ENCODE measurements around the gene GEMIN7.

The GEMIN7 gene

DNA sequence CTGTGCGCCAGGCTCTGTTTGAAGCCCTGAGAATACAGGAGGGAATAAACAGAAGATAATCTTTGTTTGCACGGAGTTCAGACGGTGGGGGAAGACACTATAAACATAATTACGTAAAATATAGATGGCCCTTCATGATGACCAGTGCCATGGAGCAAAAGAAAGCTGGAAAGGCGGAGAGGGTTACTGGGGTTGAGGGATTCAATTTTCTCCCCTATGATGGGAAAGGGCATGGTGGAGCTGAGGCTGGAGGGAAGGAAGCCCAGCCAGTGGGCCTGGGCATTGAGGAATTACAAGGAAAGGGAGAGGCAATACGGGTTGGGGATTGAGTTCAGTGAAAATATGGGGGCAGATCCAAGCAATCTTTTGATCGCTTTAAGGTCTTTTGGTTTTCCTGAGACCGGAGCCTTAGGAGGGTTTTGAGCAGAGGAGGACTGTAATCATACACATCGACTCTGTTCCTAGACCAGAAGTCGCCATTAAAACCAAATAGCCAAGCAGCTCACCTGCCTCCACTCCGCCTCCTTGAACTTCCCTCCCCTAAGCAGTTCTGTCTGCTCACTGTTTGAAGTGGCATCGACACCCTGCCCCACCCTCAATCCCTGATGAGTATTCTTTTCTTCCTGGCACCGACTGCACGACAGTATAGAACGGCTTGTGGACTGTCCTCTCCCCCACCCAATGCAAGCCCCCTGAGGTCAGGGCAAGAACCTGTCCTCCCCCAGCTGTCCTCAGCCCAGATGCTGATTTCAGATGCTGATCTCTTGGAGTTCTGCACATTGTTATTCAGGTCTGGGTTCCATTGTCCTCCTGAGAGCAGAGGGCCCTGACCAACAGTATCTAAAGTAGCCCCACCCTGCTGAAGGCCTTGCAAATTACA, 2.0 kb upstream of the GEMIN7 start:
- TF ChIP-seq, protein P1, sequence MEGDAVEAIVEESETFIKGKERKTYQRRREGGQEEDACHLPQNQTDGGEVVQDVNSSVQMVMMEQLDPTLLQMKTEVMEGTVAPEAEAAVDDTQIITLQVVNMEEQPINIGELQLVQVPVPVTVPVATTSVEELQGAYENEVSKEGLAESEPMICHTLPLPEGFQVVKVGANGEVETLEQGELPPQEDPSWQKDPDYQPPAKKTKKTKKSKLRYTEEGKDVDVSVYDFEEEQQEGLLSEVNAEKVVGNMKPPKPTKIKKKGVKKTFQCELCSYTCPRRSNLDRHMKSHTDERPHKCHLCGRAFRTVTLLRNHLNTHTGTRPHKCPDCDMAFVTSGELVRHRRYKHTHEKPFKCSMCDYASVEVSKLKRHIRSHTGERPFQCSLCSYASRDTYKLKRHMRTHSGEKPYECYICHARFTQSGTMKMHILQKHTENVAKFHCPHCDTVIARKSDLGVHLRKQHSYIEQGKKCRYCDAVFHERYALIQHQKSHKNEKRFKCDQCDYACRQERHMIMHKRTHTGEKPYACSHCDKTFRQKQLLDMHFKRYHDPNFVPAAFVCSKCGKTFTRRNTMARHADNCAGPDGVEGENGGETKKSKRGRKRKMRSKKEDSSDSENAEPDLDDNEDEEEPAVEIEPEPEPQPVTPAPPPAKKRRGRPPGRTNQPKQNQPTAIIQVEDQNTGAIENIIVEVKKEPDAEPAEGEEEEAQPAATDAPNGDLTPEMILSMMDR (IDR thresholded peaks at IDR 0.05; ENCODE audit: low read depth, low read length, missing control alignments): no peak
- peak overlapping the region; percentile 67 for H3K4me3 ChIP-seq (replicated peaks; ENCODE audit: low read depth, low read length)
- DNase-seq (ENCODE audit: extremely low read depth, low read depth): no peak

DNA sequence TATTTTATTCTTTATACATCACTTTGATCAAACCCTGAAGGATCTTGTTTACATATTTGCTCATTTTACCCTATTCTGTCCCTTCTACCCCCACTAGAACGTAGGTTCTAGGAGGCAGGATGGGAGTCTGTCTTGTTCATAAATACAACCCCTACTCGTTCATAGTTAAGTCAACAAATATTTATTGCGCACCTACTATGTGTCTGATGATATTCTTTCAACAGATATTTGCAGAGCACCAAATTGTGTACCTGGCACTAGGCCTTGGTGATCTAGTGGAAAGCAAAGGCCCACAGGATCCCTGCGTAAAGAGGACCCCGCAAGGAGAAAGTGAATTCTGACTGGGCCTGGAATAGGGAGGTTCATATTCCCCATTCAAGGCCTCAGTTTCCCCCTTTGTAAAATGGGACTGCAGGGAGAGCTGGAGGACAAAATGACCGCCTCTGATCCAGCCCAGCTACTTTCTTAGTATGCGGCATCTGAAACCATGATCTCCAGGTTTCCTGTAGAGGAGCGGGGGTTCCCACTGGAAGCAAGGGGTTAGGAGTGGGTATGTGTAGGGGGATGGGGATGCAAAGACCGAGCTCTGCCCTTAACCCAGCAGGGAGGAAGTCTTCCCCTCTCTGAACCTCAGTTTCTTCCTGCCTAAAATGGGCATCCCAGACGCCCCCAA, 534 bp upstream of the GEMIN7 start:
- TF ChIP-seq, protein P1 (IDR thresholded peaks at IDR 0.05; ENCODE audit: low read depth, low read length, missing control alignments): no peak
- DNase-seq (ENCODE audit: extremely low read depth, low read depth): no peak
- H3K4me3 ChIP-seq (replicated peaks; ENCODE audit: low read depth, low read length): peak overlapping the region; percentile 75

DNA sequence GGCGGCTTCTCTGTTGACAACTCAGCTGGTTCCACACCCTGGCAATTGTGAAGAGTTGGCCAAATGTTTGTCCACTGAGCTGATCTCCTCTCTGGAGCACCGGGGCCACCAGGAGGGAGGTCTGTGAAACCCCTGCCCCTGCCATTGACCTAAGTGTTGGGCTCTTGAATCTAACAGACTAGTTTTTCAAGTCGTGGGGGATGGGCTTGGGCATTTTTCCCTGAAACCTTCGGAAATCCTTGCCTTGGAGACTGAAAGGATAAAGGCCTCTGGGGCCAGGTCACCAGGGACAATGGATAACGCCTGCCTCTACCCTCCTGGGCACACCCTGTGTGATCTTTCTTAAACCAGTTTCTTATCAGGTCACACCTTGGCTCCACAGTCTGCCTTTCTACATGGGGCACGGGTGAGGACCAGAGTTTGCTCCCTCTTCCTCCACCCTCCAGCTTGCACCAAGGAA, 881 bp downstream of the GEMIN7 start:
- H3K4me3 ChIP-seq (replicated peaks; ENCODE audit: low read depth, low read length): peak overlapping the region; percentile 75
- TF ChIP-seq, protein P1 (IDR thresholded peaks at IDR 0.05; ENCODE audit: low read depth, low read length, missing control alignments): no peak
- no peak for DNase-seq (ENCODE audit: extremely low read depth, low read depth)

DNA sequence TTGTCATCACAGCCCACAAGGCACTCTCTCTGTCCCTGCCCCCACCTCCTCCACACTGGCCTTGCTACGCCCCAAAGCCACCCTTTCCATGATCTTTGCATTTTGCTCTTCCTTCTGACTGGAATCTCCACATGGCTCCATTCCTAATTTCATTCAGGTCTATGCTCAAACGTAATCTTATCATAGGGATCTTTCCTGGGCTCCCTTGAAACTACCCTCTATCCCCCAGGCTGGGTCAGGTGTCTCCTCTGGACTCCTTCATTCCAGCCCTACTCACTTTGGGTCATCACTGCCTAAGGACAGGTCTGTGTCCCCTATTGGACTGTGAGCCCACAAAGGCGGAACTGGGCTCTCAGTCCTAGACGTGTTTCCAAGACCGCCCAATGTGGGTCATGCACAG, 3.1 kb downstream of the GEMIN7 start:
- no peak overlapping the region for H3K4me3 ChIP-seq (replicated peaks; ENCODE audit: low read depth, low read length)
- TF ChIP-seq, protein P1 (IDR thresholded peaks at IDR 0.05; ENCODE audit: low read depth, low read length, missing control alignments): no peak
- no peak for DNase-seq (ENCODE audit: extremely low read depth, low read depth)

DNA sequence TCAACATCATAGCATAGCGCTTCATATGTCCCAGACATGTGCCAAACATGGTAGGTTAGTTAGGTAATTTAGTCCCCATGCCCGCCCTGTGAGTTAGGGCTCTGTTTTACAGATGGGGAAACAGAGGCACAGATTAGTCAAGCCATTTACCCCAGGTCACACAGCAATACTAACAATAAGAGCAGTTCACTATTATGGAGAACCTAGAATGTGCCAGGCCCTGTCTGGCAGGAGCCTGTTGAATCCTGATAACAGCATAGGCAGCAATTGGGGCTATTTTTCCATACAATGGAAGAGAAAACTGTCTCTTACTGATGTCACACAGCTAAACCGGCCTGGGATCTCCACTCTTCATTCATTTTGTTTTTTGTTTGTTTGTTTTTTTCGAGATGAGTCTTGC, 7.4 kb downstream of the GEMIN7 start:
- no peak for DNase-seq (ENCODE audit: extremely low read depth, low read depth)
- TF ChIP-seq, protein P1 (IDR thresholded peaks at IDR 0.05; ENCODE audit: low read depth, low read length, missing control alignments): no peak
- no peak overlapping the region for H3K4me3 ChIP-seq (replicated peaks; ENCODE audit: low read depth, low read length)

DNA sequence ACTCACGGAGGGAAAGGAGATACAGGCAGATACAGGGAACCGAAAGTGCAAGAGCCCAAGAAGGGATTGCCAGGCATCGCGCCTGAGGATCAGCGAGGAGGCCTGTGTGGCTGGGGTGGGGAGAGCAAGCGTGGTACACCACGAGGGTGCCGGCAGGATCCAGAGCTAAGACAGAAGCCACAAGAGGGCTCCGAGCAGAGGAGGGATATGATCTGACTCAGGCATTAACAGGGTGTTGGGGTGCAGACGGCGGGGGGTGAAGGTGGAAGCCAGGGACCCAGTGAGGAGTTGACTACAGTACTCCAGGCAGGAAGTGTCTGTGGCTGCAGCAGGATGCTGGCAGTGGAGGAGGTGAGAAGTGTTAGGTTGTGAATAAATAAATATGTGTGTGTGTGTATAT, 8.5 kb downstream of the GEMIN7 start:
- no peak for DNase-seq (ENCODE audit: extremely low read depth, low read depth)
- TF ChIP-seq, protein P1 (IDR thresholded peaks at IDR 0.05; ENCODE audit: low read depth, low read length, missing control alignments): no peak
- H3K4me3 ChIP-seq (replicated peaks; ENCODE audit: low read depth, low read length): no peak overlapping the region
